Measurements from ENCODE around the gene TFAP2E. TPM values are rescaled to one million over a fixed set of nuclear protein-coding genes. Genes with fewer than 3 reads are reported as not detected.

The TFAP2E gene
- 1 to 10 TPM; 6.6 to 7.3 (median 6.9) TPM for total RNA-seq
- 4.7 TPM for total RNA-seq (2013)

DNA sequence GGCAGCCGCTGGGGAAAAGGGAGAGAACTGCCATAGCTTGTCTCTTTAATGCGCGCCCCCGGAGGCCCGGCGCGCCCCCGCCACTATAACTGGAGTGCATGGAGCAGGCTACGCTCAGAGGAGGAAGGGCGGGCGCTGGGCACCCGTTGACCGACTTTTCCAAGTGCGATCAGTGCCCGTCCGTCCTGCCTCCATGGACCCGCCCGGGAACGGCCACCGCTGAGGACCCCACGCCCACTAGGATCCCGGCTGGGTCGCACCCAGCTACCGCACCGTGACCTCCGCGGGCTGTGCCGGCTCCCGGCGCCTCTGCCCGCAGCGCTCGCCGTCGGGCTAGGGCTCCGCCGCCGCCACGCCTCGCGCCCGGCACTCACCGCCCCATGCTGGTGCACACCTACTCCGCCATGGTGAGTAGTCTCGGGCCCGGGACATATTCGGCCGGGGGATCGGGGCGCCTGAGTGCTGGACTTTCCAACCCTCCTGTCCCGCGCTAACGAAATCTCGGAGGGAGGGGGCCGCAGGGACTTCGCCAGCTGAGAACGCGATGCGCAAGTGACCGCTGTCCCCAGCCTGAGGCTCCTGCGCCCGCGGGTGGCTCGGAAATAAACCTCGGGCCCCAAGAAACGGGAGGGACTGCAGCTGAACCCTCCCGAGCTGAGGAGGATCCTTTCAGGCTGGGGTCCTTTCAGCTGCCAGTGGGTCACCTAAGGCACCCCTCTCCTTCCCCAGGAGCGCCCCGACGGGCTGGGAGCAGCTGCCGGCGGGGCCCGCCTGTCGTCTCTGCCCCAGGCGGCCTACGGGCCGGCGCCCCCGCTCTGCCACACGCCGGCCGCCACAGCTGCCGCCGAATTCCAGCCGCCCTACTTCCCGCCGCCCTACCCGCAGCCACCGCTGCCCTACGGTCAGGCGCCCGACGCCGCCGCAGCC, at the start of gene TFAP2E:
TFAP2E (plus strand) TSS at position 117 of the 927 bp plus-strand sequence; CDS start at position 381, 264 bp downstream.
- Histone ChIP-seq H3K4me3 (ENCODE audit: low read length) (peak within 1 kb of the TSS; percentile 20), H3K27ac (ENCODE audit: low read length) (no peak within 1 kb of the TSS), H3K9me3 (ENCODE audit: control insufficient read depth, insufficient read depth, low read length) (no peaks in the 10 kb centered on the region), H3K36me3 (ENCODE audit: control insufficient read depth, insufficient read depth, low read length) (no peaks in the 10 kb centered on the region), H3K27me3 (ENCODE audit: control insufficient read depth, insufficient read depth, low read length) (no peaks in the 10 kb centered on the region), H3K4me1 (ENCODE audit: control insufficient read depth, insufficient read depth, low read length) (peaks cover 35% of the 10 kb centered on the region)
- 46% methylated on average over 95 of the region's 95 CpGs for whole genome bisulfite sequencing (ENCODE audit: insufficient coverage)
- Mint-ChIP-seq H3K27me3 (ENCODE audit: low read depth in 2 of 2) (no peaks in the 10 kb centered on the region), H3K36me3 (no peaks in the 10 kb centered on the region), H3K9me3 (no peaks in the 10 kb centered on the region), H3K4me3 (peak within 1 kb of the TSS; percentile 68), H3K4me1 (peaks cover 49 to 73% of the 10 kb centered on the region in 2 donors), H3K27ac (peak within 1 kb of the TSS in 1 of 2 donors; percentile 16)
- TF ChIP-seq CTCF (IDR thresholded peaks at IDR 0.05) = no peak
- DNase-seq (no peak), ATAC-seq (peak in 2 of 3 donors; percentile 25 to 60)
- intact Hi-C loops (cut with micrococcal nuclease) = no loop called here

DNA sequence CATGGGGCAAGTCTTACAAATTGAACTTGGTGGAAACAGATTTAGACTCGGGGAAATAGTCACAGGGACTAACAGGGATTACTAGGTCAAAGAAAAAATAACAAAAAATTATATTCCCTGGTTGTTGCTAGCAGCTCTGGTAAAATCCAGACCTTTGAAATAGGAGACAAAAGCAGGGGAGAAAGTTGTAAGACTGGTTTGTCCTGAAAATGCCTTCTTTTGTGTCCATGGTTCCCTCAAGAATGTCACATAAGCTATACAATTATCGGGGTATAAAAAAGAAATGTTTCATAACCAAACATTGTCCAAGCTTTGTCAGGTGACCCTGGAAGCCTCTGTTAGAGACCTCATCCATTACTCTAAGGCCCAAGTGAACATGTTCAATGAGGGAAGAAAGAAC, 49.0 kb upstream of the TFAP2E start:
- intact Hi-C loops (cut with micrococcal nuclease) = no loop called here
- no peaks in the 10 kb centered on the region for H3K9me3 ChIP-seq (ENCODE audit: control insufficient read depth, insufficient read depth, low read length)
- H3K27ac ChIP-seq (ENCODE audit: low read length) = no peak overlapping the region
- no peak overlapping the region for H3K27ac Mint-ChIP-seq
- H3K27me3 Mint-ChIP-seq (ENCODE audit: low read depth in 2 of 2) = no peaks in the 10 kb centered on the region
- no peaks in the 10 kb centered on the region for H3K27me3 ChIP-seq (ENCODE audit: control insufficient read depth, insufficient read depth, low read length)
- no peak overlapping the region for H3K4me3 ChIP-seq (ENCODE audit: low read length)
- no peak overlapping the region for H3K4me3 Mint-ChIP-seq
- no peak for ATAC-seq
- DNase-seq = no peak
- peaks cover 0 to under 1% of the 10 kb centered on the region in 2 donors for H3K9me3 Mint-ChIP-seq
- no peaks in the 10 kb centered on the region for H3K4me1 ChIP-seq (ENCODE audit: control insufficient read depth, insufficient read depth, low read length)
- peaks cover 1% of the 10 kb centered on the region for H3K36me3 Mint-ChIP-seq
- H3K4me1 Mint-ChIP-seq = peaks cover 10 to 18% of the 10 kb centered on the region in 2 donors
- WGBS (ENCODE audit: insufficient coverage) = 100% methylated on average over 2 of the region's 2 CpGs
- no peak for TF ChIP-seq CTCF (IDR thresholded peaks at IDR 0.05)
- H3K36me3 ChIP-seq (ENCODE audit: control insufficient read depth, insufficient read depth, low read length) = no peaks in the 10 kb centered on the region

DNA sequence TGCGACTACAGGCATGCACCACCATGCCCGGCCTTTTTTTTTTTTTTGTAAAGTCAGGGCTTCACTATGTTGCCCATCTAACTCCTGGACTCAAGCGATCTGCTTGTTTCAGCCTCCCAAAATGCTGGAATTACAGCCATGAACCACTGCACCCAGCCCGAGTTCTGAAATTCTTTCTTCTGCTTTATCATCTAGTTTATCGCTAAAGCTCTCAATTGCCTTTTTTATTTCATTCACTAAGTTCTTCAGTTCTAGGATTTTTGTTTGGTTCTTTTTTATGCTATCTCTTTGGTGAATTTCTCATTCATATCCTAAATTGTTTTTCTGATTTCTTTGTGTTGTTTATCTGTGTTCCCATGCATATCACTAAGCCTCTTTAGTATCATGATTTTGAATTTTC, 42.9 kb upstream of the TFAP2E start:
- no peaks in the 10 kb centered on the region for H3K4me1 ChIP-seq (ENCODE audit: control insufficient read depth, insufficient read depth, low read length)
- no peaks in the 10 kb centered on the region for H3K27me3 ChIP-seq (ENCODE audit: control insufficient read depth, insufficient read depth, low read length)
- H3K27ac ChIP-seq (ENCODE audit: low read length) = no peak overlapping the region
- peaks cover 16% of the 10 kb centered on the region for H3K36me3 ChIP-seq (ENCODE audit: control insufficient read depth, insufficient read depth, low read length)
- DNase-seq (no peak), ATAC-seq (no peak)
- TF ChIP-seq CTCF (IDR thresholded peaks at IDR 0.05) = no peak
- intact Hi-C loops (cut with micrococcal nuclease) = no loop called here
- Mint-ChIP-seq H3K27ac (no peak overlapping the region), H3K4me1 (peaks cover 1 to 11% of the 10 kb centered on the region in 2 donors), H3K4me3 (no peak overlapping the region), H3K36me3 (peaks cover 18% of the 10 kb centered on the region), H3K27me3 (ENCODE audit: low read depth in 2 of 2) (no peaks in the 10 kb centered on the region), H3K9me3 (peaks cover 3 to 4% of the 10 kb centered on the region in 2 donors)
- H3K9me3 ChIP-seq (ENCODE audit: control insufficient read depth, insufficient read depth, low read length) = peaks cover 12% of the 10 kb centered on the region
- WGBS (ENCODE audit: insufficient coverage) = 74% methylated on average over 4 of the region's 5 CpGs
- H3K4me3 ChIP-seq (ENCODE audit: low read length) = no peak overlapping the region

All from natural killer cell (primary cell).